SK-N-SH treated with all-trans-retinoic acid at 6 μM for 48 hours (cell line): ENCODE data around the gene TMEM209.

Source experiments
- ATAC-seq: fragments of 200-7000 bp; cut with Tn5 transposase; 3 replicates; pipeline ENCODE4 v1.9.1; 2020; ENCODE audit warnings: mild to moderate bottlenecking, moderate library complexity
- ARNTL ChIP-seq: fragments of 450-650 bp; formaldehyde crosslinking; IDR thresholded peaks from 2 replicates; pipeline ENCODE4 v1.5.0; 2020; ENCODE audit warnings: low read depth, mild to moderate bottlenecking, moderate library complexity, borderline replicate concordance
- BACH2 ChIP-seq: fragments of 250-450 bp; sonication (Bioruptor Pico); IDR thresholded peaks from 2 replicates; pipeline ENCODE4 v1.9.0; 2021; ENCODE audit warnings: mild to moderate bottlenecking, borderline replicate concordance
- CREB5 ChIP-seq: fragments of 250-450 bp; sonication (Bioruptor Pico); IDR thresholded peaks from 2 replicates; pipeline ENCODE4 v1.5.1; 2020; ENCODE audit warnings: low read depth, mild to moderate bottlenecking, moderate library complexity
- CSDC2 ChIP-seq: fragments of 250-450 bp; sonication (Bioruptor Pico); IDR thresholded peaks from 2 replicates; pipeline ENCODE4 v1.5.0; 2020; ENCODE audit warnings: mild to moderate bottlenecking, moderate library complexity
- ESRRG ChIP-seq: fragments of 250-450 bp; sonication (Bioruptor Pico); IDR thresholded peaks from 2 replicates; pipeline ENCODE4 v1.6.1; 2021; ENCODE audit warnings: mild to moderate bottlenecking
- GLIS3 ChIP-seq: fragments of 250-450 bp; sonication (Bioruptor Pico); IDR thresholded peaks from 2 replicates; pipeline ENCODE4 v1.5.0; 2020; ENCODE audit warnings: mild to moderate bottlenecking, moderate library complexity
- ISL1 ChIP-seq: fragments of 250-450 bp; sonication (Bioruptor Pico); IDR thresholded peaks from 2 replicates; pipeline ENCODE4 v2.1.2; 2022; ENCODE audit warnings: mild to moderate bottlenecking, moderate library complexity
- OSR1 ChIP-seq: fragments of 250-450 bp; sonication (Bioruptor Pico); IDR thresholded peaks from 2 replicates; pipeline ENCODE4 v1.8.0; 2022; ENCODE audit warnings: moderate library complexity, mild to moderate bottlenecking, inconsistent platforms
- PATZ1 ChIP-seq: fragments of 250-450 bp; sonication (Bioruptor Pico); IDR thresholded peaks from 2 replicates; pipeline ENCODE4 v1.8.0; 2020; ENCODE audit warnings: mild to moderate bottlenecking, moderate library complexity, borderline replicate concordance
- POU6F1 ChIP-seq: fragments of 250-450 bp; sonication (Bioruptor Pico); IDR thresholded peaks from 2 replicates; pipeline ENCODE4 v1.8.0; 2021; ENCODE audit warnings: low read depth, mild to moderate bottlenecking, moderate library complexity, borderline replicate concordance
- PPARA ChIP-seq: fragments of 250-450 bp; sonication (Bioruptor Pico); IDR thresholded peaks from 2 replicates; pipeline ENCODE4 v1.5.0; 2020; ENCODE audit warnings: mild to moderate bottlenecking, borderline replicate concordance
- RARB ChIP-seq: fragments of 250-450 bp; sonication (Bioruptor Pico); IDR thresholded peaks from 2 replicates; pipeline ENCODE4 v1.8.0; 2021; ENCODE audit warnings: mild to moderate bottlenecking, moderate library complexity
- SNAI2 ChIP-seq: fragments of 250-450 bp; sonication (Bioruptor Pico); IDR thresholded peaks from 2 replicates; pipeline ENCODE4 v1.5.0; 2020; ENCODE audit warnings: mild to moderate bottlenecking, moderate library complexity
- TCF4 ChIP-seq: fragments of 250-450 bp; sonication (Bioruptor Pico); IDR thresholded peaks from 2 replicates; pipeline ENCODE4 v1.8.0; 2021; ENCODE audit warnings: mild to moderate bottlenecking, moderate library complexity, borderline replicate concordance
- TOX ChIP-seq: fragments of 250-450 bp; sonication (Bioruptor Pico); IDR thresholded peaks from 2 replicates; pipeline ENCODE4 v1.8.0; 2021; ENCODE audit warnings: mild to moderate bottlenecking, moderate library complexity, borderline replicate concordance
- TSHZ2 ChIP-seq: fragments of 250-450 bp; sonication (Bioruptor Pico); IDR thresholded peaks from 2 replicates; pipeline ENCODE4 v1.5.0; 2020; ENCODE audit warnings: mild to moderate bottlenecking, moderate library complexity
- ZC3H10 ChIP-seq: fragments of 250-450 bp; sonication (Bioruptor Pico); IDR thresholded peaks from 2 replicates; pipeline ENCODE4 v1.5.1; 2021; ENCODE audit warnings: mild to moderate bottlenecking, moderate library complexity
- ZFP3 ChIP-seq: fragments of 250-450 bp; sonication (Bioruptor Pico); IDR thresholded peaks from 2 replicates; pipeline ENCODE4 v1.5.0; 2020; ENCODE audit warnings: mild to moderate bottlenecking, moderate library complexity
- ZFP30 ChIP-seq: fragments of 450-650 bp; formaldehyde crosslinking; IDR thresholded peaks from 2 replicates; pipeline ENCODE4 v1.5.0; 2022; ENCODE audit warnings: mild to moderate bottlenecking, moderate library complexity
- ZNF565 ChIP-seq: fragments of 450-650 bp; formaldehyde crosslinking; conservative IDR thresholded peaks from 2 replicates; pipeline ENCODE4 v1.5.0; 2020; ENCODE audit warnings: low read depth, mild to moderate bottlenecking, moderate library complexity
- ZNF70 ChIP-seq: fragments of 450-650 bp; formaldehyde crosslinking; IDR thresholded peaks from 2 replicates; pipeline ENCODE4 v1.5.0; 2020; ENCODE audit warnings: mild to moderate bottlenecking, moderate library complexity
- ZNF8 ChIP-seq: fragments of 450-650 bp; formaldehyde crosslinking; IDR thresholded peaks from 2 replicates; pipeline ENCODE4 v1.5.0; 2020; ENCODE audit warnings: mild to moderate bottlenecking, moderate library complexity

Gene TMEM209

GRCh38 chr7:130221746-130222145 lies 16.5 kb upstream of the TMEM209 start:
- TF ChIP-seq ZNF70 (CRISPR knock-in tag) (no peak), BACH2 (CRISPR knock-in tag) (no peak), CREB5 (CRISPR knock-in tag) (no peak), ESRRG (CRISPR knock-in tag) (no peak), TOX (no peak), ISL1 (CRISPR knock-in tag) (no peak), PPARA (CRISPR knock-in tag) (no peak), ARNTL (CRISPR knock-in tag) (no peak), ZNF8 (CRISPR knock-in tag) (no peak), ZNF565 (CRISPR knock-in tag) (no peak), ZFP3 (CRISPR knock-in tag) (no peak), SNAI2 (CRISPR knock-in tag) (no peak), OSR1 (CRISPR knock-in tag) (no peak), PATZ1 (no peak), POU6F1 (CRISPR knock-in tag) (no peak), CSDC2 (no peak), TCF4 (CRISPR knock-in tag) (no peak), TSHZ2 (no peak)
- ATAC-seq: no peak

GRCh38 chr7:130219871-130220270 lies 14.7 kb upstream of the TMEM209 start:
- no peak for TF ChIP-seq CSDC2
- no peak for TF ChIP-seq OSR1 (CRISPR knock-in tag)
- TF ChIP-seq ESRRG (CRISPR knock-in tag): no peak
- TF ChIP-seq RARB (CRISPR knock-in tag): no peak
- no peak for TF ChIP-seq ARNTL (CRISPR knock-in tag)
- TF ChIP-seq TOX: no peak
- TF ChIP-seq BACH2 (CRISPR knock-in tag): no peak
- no peak for TF ChIP-seq GLIS3 (CRISPR knock-in tag)
- TF ChIP-seq ZFP3 (CRISPR knock-in tag): no peak
- no peak for TF ChIP-seq POU6F1 (CRISPR knock-in tag)
- no peak for TF ChIP-seq ZNF8 (CRISPR knock-in tag)
- no peak for TF ChIP-seq SNAI2 (CRISPR knock-in tag)
- TF ChIP-seq ZNF70 (CRISPR knock-in tag): no peak
- no peak for TF ChIP-seq ZNF565 (CRISPR knock-in tag)
- TF ChIP-seq ISL1 (CRISPR knock-in tag): no peak
- no peak for TF ChIP-seq PATZ1
- no peak for TF ChIP-seq TSHZ2
- no peak for TF ChIP-seq ZC3H10 (CRISPR knock-in tag)
- TF ChIP-seq PPARA (CRISPR knock-in tag): no peak
- no peak for TF ChIP-seq ZFP30 (CRISPR knock-in tag)
- no peak for ATAC-seq
